ENCODE results near the gene LYST.
A peak's percentile ranks its signal among the peaks of the same experiment; 100 is the strongest.

LYST gene

DNA sequence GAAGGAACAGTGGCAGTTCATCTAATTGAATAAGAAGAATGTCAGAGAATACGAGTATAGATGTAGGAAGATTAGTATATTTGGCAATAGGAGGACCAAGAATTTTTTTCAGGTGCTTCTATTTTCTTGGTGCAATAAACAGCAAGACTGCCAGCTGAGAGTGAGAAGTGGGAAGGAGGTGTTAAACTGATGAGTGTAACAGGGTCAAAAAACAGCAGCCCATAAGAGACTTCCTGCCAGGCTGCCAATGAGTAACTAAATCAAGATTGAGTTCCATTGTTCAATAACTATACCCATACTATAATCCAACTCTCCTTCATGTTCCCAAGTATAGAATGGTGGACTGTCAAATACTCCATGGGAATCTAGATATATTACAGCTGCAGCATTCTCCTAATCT lies 28.7 kb downstream of the LYST start:
- no peak overlapping the region for H3K4me3 ChIP-seq (ENCODE audit: control insufficient read depth, low read depth, low read length)
- TF ChIP-seq, protein P1, sequence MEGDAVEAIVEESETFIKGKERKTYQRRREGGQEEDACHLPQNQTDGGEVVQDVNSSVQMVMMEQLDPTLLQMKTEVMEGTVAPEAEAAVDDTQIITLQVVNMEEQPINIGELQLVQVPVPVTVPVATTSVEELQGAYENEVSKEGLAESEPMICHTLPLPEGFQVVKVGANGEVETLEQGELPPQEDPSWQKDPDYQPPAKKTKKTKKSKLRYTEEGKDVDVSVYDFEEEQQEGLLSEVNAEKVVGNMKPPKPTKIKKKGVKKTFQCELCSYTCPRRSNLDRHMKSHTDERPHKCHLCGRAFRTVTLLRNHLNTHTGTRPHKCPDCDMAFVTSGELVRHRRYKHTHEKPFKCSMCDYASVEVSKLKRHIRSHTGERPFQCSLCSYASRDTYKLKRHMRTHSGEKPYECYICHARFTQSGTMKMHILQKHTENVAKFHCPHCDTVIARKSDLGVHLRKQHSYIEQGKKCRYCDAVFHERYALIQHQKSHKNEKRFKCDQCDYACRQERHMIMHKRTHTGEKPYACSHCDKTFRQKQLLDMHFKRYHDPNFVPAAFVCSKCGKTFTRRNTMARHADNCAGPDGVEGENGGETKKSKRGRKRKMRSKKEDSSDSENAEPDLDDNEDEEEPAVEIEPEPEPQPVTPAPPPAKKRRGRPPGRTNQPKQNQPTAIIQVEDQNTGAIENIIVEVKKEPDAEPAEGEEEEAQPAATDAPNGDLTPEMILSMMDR (conservative IDR thresholded peaks at IDR 0.05; ENCODE audit: control insufficient read depth, insufficient read depth, low read depth, low read length) = no peak
- no peak for DNase-seq (ENCODE audit: low read depth)

DNA sequence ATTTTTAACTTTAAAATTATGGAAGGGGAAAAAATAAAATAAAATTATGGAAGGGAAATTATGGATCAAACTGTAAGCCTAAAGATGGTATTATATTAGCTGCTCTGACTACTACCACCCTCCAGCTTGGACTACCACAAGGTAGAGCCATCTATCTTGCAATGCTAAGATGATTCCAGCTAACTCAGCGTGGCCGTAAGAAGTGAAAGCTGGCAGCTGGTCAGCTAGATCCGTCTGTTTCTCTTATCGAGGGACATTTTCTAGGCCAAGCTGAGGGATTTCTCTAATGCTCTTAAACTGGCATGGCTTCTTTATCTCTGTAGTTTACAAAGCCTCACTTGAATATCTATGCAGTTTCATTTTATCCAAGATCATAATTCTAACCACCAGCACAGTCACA lies 31.5 kb downstream of the LYST start:
- H3K4me3 ChIP-seq (ENCODE audit: control insufficient read depth, low read depth, low read length) = no peak overlapping the region
- peak; percentile 62 for DNase-seq (ENCODE audit: low read depth)
- TF ChIP-seq, protein P1 (conservative IDR thresholded peaks at IDR 0.05; ENCODE audit: control insufficient read depth, insufficient read depth, low read depth, low read length) = peak; percentile 13

DNA sequence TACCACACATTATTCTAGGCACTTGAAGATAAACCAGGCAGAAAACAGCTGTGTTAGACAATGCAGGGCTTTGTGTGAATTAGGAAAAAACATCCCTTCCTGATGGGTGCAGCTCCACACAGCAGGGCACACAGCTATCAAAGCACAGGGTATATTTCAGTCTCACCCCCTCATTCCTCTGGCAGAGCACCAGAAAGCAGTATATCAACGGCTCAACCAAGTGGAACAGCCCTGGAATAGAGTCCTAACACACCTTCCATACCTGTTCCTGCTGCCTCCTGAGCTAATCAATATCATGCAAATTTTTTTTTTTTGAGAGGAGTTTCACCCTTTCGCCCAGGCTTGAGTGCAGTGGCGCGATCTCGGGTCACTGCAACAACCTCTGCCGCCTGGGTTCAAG lies 32.1 kb downstream of the LYST start:
- TF ChIP-seq, protein P1 (conservative IDR thresholded peaks at IDR 0.05; ENCODE audit: control insufficient read depth, insufficient read depth, low read depth, low read length) = no peak
- no peak overlapping the region for H3K4me3 ChIP-seq (ENCODE audit: control insufficient read depth, low read depth, low read length)

DNA sequence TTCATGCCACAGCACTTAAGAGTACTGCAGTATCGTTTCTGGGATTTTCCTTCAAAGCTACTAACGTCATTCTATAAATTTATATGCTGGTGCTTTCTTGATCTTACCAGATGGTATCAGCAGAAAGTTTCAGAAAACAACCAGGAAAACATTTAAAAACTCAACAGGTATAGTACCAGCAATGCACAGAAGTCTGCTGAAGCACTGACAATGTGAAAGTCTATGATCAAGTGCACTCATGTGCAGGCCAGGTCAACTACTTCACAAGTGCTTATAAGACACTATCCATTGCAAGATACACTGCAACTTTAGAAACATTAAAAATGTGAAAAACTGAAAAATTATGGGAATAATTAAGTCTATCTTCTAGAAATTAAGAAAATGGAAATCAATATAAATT lies 34.7 kb downstream of the LYST start:
- no peak overlapping the region for H3K4me3 ChIP-seq (ENCODE audit: control insufficient read depth, low read depth, low read length)
- DNase-seq (ENCODE audit: low read depth) = no peak
- TF ChIP-seq, protein P1 (conservative IDR thresholded peaks at IDR 0.05; ENCODE audit: control insufficient read depth, insufficient read depth, low read depth, low read length) = no peak

More for the DNA sequence above, 32.1 kb downstream of the LYST start:
- DNase-seq (ENCODE audit: low read depth) = no peak

DNA sequence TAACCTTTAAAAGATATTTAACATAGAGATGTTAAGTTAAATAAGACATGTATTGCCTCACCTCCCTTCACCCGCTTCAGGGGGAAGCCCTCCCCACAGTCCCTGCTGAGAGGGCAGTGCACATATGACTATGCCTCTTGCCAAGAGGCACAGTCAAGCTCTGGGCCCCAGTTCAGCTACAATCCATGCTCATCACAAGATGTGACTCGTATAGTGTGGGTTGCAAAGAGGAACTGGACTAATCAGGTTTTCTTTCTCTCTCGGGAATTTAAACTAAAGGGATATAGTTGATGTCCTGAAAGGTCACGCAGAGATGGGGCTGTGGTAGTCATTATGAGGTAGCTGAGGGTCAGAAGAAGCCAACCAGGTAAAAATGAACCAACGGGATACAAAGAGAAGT lies 35.6 kb downstream of the LYST start:
- TF ChIP-seq, protein P1 (conservative IDR thresholded peaks at IDR 0.05; ENCODE audit: control insufficient read depth, insufficient read depth, low read depth, low read length) = no peak
- no peak overlapping the region for H3K4me3 ChIP-seq (ENCODE audit: control insufficient read depth, low read depth, low read length)
- DNase-seq (ENCODE audit: low read depth) = peak; percentile 79

DNA sequence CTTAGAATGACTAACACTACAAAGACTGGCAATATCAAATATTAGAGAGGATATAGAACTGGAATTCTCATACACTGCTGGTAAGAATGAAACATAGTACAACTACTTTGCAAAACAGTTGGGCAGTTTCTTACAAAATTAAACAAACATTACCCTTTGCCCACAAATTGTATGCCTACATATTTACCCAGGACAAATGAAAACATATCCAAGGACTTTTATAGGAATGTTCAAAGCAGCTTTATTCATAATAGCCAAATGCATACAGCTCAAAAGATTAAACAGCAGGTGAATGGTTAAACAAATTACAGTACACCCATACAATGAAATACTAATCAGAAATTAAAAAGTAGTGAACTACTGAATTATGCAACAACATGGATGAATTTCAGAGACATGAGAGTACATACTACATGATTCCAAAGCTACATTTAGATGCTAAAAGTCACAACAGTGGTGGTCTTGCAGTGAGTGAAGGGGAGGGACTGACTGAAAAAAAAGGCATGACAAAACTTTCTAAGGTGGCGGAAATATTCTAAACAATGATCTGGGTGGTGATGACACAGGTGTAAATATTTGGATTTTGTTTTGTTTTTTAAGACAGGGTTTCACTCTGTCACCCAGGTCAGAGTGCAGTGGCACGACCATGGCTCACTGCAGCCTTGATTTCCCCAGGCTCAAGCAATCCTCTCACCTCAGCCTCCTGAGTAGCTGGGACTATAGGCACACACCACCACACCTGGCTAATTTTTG lies 40.4 kb downstream of the LYST start:
- no peak overlapping the region for H3K4me3 ChIP-seq (ENCODE audit: control insufficient read depth, low read depth, low read length)
- TF ChIP-seq, protein P1 (conservative IDR thresholded peaks at IDR 0.05; ENCODE audit: control insufficient read depth, insufficient read depth, low read depth, low read length) = no peak
- no peak for DNase-seq (ENCODE audit: low read depth)

Measured in fibroblast of mammary gland (primary cell).